ENCODE data around the gene CD276.

Gene CD276

GRCh38 chr15:73747847-73748590, 63.8 kb downstream of the CD276 start:
- no peak for DNase-seq (ENCODE audit: low read depth in 2 of 2)

- no peak for DNase-seq (ENCODE audit: low read depth in 2 of 2)
Measured at GRCh38 chr15:73748730-73749129, 64.5 kb downstream of the CD276 start.

- no peak for DNase-seq (ENCODE audit: low read depth in 2 of 2)
Measured at GRCh38 chr15:73749533-73749932, 65.3 kb downstream of the CD276 start.

- DNase-seq (ENCODE audit: low read depth in 2 of 2): no peak
Measured at GRCh38 chr15:73749971-73750370, 65.8 kb downstream of the CD276 start.

- DNase-seq (ENCODE audit: low read depth in 2 of 2): no peak
Measured at GRCh38 chr15:73750438-73750837, 66.3 kb downstream of the CD276 start.

GRCh38 chr15:73750951-73751350, 66.8 kb downstream of the CD276 start:
- no peak for DNase-seq (ENCODE audit: low read depth in 2 of 2)

- no peak for DNase-seq (ENCODE audit: low read depth in 2 of 2)
Measured at GRCh38 chr15:73751511-73751898, 67.3 kb downstream of the CD276 start.

- no peak for DNase-seq (ENCODE audit: low read depth in 2 of 2)
Measured at GRCh38 chr15:73751899-73752805, 68.0 kb downstream of the CD276 start.

- no peak for DNase-seq (ENCODE audit: low read depth in 2 of 2)
Measured at GRCh38 chr15:73752806-73753193, 68.6 kb downstream of the CD276 start.

- no peak for DNase-seq (ENCODE audit: low read depth in 2 of 2)
Measured at GRCh38 chr15:73753250-73754130, 69.3 kb downstream of the CD276 start, which contains the start of gene INSYN1. Gene INSYN1, minus strand, starts transcription at chr15:73753351. Its CDS starts 2,221 bp downstream, at chr15:73751130.

GRCh38 chr15:73754461-73754860, 70.3 kb downstream of the CD276 start:
- no peak for DNase-seq (ENCODE audit: low read depth in 2 of 2)

GRCh38 chr15:73755481-73755880, 71.3 kb downstream of the CD276 start:
- no peak for DNase-seq (ENCODE audit: low read depth in 2 of 2)

- DNase-seq (ENCODE audit: low read depth in 2 of 2): no peak
Measured at GRCh38 chr15:73755946-73756345, 71.8 kb downstream of the CD276 start.

- no peak for DNase-seq (ENCODE audit: low read depth in 2 of 2)
Measured at GRCh38 chr15:73756390-73756789, 72.2 kb downstream of the CD276 start.

GRCh38 chr15:73756947-73757513, 72.8 kb downstream of the CD276 start:
- no peak for DNase-seq (ENCODE audit: low read depth in 2 of 2)

- DNase-seq (ENCODE audit: low read depth in 2 of 2): no peak
Measured at GRCh38 chr15:73757571-73757970, 73.4 kb downstream of the CD276 start.

- DNase-seq (ENCODE audit: low read depth in 2 of 2): no peak
Measured at GRCh38 chr15:73758461-73758860, 74.3 kb downstream of the CD276 start.

GRCh38 chr15:73760330-73761329, 76.4 kb downstream of the CD276 start:
- no peak for DNase-seq (ENCODE audit: low read depth in 2 of 2)

GRCh38 chr15:73763931-73764330, 79.7 kb downstream of the CD276 start:
- DNase-seq (ENCODE audit: low read depth in 2 of 2): no peak
